RWPE2 (cell line): Measurements from ENCODE around the gene SV2C.
"Not testable (repeated sequence)": the region's sequence is repeated elsewhere in the genome, so short reads cannot be mapped to it uniquely, and the experiment has no call there.

Experiments used
- ATAC-seq: fragments of 200-7000 bp; cut with Tn5 transposase; 3 replicates; pipeline ENCODE4 v1.9.1; 2021; ENCODE audit warnings: low read depth
- DNase-seq: peaks from one replicate; pipeline ENCODE4 v3.0.0-alpha.2; 2020; ENCODE audit warnings: low spot score
- H3K27ac ChIP-seq: fragments of 450-650 bp; 2 replicates; pipeline ENCODE4 v1.5.1; 2017; ENCODE audit warnings: mild to moderate bottlenecking; ENCODE audit not compliant: poor library complexity, severe bottlenecking
- H3K27me3 ChIP-seq: fragments of 250-450 bp; sonication (Bioruptor Pico); 2 replicates; pipeline ENCODE4 v1.5.1; 2021; ENCODE audit warnings: mild to moderate bottlenecking, moderate library complexity; ENCODE audit not compliant: insufficient read depth, poor library complexity, severe bottlenecking
- H3K36me3 ChIP-seq: fragments of 250-450 bp; sonication (Bioruptor Pico); 2 replicates; pipeline ENCODE4 v1.5.1; 2020; ENCODE audit warnings: low read depth, mild to moderate bottlenecking, moderate library complexity
- H3K4me1 ChIP-seq: fragments of 250-450 bp; sonication (Bioruptor Pico); 2 replicates; pipeline ENCODE4 v1.5.1; 2021; ENCODE audit warnings: mild to moderate bottlenecking, moderate library complexity; ENCODE audit not compliant: insufficient read depth, poor library complexity, severe bottlenecking
- H3K4me3 ChIP-seq: fragments of 250-450 bp; sonication (Bioruptor Pico); 2 replicates; pipeline ENCODE4 v1.5.1; 2021; ENCODE audit warnings: mild to moderate bottlenecking, moderate library complexity; ENCODE audit not compliant: severe bottlenecking
- H3K9me3 ChIP-seq: fragments of 250-450 bp; sonication (Bioruptor Pico); 2 replicates; pipeline ENCODE4 v1.5.1; 2021; ENCODE audit warnings: mild to moderate bottlenecking, moderate library complexity; ENCODE audit not compliant: severe bottlenecking
- CTCF ChIP-seq: fragments of 450-650 bp; IDR thresholded peaks from one replicate; pipeline ENCODE4 v1.5.1; 2017; ENCODE audit warnings: mild to moderate bottlenecking, moderate library complexity; ENCODE audit not compliant: poor library complexity, severe bottlenecking

The SV2C gene

GRCh38 chr5:76240336-76240735 is 157.2 kb downstream of the SV2C start:
- ATAC-seq, result no peak
- no peaks in the 10 kb centered on the region for H3K4me1 ChIP-seq
- H3K27ac ChIP-seq, result no peak overlapping the region
- peaks cover under 1% of the 10 kb centered on the region for H3K27me3 ChIP-seq
- no peak overlapping the region for H3K4me3 ChIP-seq
- no peak for DNase-seq
- no peaks in the 10 kb centered on the region for H3K36me3 ChIP-seq
- no peak for TF ChIP-seq CTCF
- no peaks in the 10 kb centered on the region for H3K9me3 ChIP-seq

- not testable (repeated sequence) for H3K9me3 ChIP-seq, ATAC-seq, H3K27me3 ChIP-seq, H3K36me3 ChIP-seq, DNase-seq, H3K4me3 ChIP-seq, H3K27ac ChIP-seq, H3K4me1 ChIP-seq
Observed at GRCh38 chr5:76242155-76242554, 159.0 kb downstream of the SV2C start.

DNA sequence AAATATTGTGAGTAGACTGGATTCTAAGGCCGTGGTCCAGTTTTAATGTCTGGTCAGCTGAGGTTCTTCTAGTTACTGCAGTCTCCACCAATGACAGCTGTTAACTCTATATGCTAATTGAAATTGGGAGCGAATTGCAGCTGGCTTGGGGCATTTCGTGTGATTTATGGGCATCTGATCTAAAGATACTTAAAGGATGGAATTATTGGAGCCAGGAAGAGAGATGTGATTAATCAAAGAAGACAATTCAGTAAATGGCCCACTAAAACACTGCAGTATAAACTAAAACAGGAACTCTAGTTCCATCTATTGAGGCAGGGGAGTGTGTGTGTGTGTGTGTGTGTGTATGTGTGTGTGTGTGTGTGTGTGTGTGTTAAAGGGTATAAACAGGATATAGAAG is 162.4 kb downstream of the SV2C start:
- no peak overlapping the region for H3K4me3 ChIP-seq
- peaks cover 2% of the 10 kb centered on the region for H3K27me3 ChIP-seq
- DNase-seq (no peak), ATAC-seq (no peak)
- no peaks in the 10 kb centered on the region for H3K36me3 ChIP-seq
- H3K9me3 ChIP-seq, result no peaks in the 10 kb centered on the region
- no peak overlapping the region for H3K27ac ChIP-seq
- H3K4me1 ChIP-seq, result no peaks in the 10 kb centered on the region
- no peak for TF ChIP-seq CTCF

GRCh38 chr5:76249621-76250020 is 166.4 kb downstream of the SV2C start:
- Histone ChIP-seq H3K4me1 (no peaks in the 10 kb centered on the region), H3K27me3 (peaks cover 4% of the 10 kb centered on the region), H3K4me3 (no peak overlapping the region), H3K27ac (no peak overlapping the region), H3K36me3 (no peaks in the 10 kb centered on the region), H3K9me3 (no peaks in the 10 kb centered on the region)
- ATAC-seq (no peak), DNase-seq (no peak)
- TF ChIP-seq CTCF, result no peak

GRCh38 chr5:76250463-76250862 is 167.3 kb downstream of the SV2C start:
- Histone ChIP-seq H3K4me3 (no peak overlapping the region), H3K36me3 (no peaks in the 10 kb centered on the region), H3K27me3 (peaks cover 11% of the 10 kb centered on the region), H3K9me3 (no peaks in the 10 kb centered on the region), H3K4me1 (no peaks in the 10 kb centered on the region), H3K27ac (no peak overlapping the region)
- TF ChIP-seq CTCF, result no peak
- DNase-seq (no peak), ATAC-seq (no peak)

- ATAC-seq, result no peak
- Histone ChIP-seq H3K4me3 (no peak overlapping the region), H3K27me3 (peaks cover 9% of the 10 kb centered on the region), H3K27ac (no peak overlapping the region), H3K4me1 (no peaks in the 10 kb centered on the region), H3K9me3 (no peaks in the 10 kb centered on the region), H3K36me3 (no peaks in the 10 kb centered on the region)
- no peak for TF ChIP-seq CTCF
- no peak for DNase-seq
Observed at GRCh38 chr5:76251656-76252055, 168.5 kb downstream of the SV2C start.
